SH-SY5Y (cell line): ENCODE results near the gene VTI1A.

Source experiments
- GATA2 ChIP-seq: IDR thresholded peaks from 2 replicates; pipeline ENCODE4 v1.6.1; 2011; ENCODE audit warnings: mild to moderate bottlenecking, low read depth, low read length
- GATA3 ChIP-seq: IDR thresholded peaks from 2 replicates; pipeline ENCODE4 v1.6.1; 2011; ENCODE audit warnings: low read depth, mild to moderate bottlenecking, low read length, moderate library complexity

DNA sequence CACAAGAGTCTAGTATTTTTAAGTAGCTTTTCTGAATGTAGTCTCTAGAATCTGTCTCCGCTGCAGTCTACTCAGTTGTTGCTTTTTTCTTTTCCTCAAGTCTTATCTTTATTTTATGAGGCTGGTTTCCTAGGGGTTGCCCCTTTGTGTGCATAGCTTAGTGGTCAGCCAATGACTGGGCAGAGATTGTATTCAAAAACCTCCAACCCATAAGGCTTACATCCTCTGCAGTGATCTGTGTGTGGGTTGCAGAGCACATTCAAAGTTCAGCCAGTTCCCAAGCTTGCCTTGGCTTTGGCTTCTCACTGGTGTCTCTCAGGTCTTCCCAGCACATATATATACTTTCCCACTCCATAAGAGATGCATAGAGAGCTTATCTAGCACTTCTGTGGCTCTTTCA lies 343.0 kb downstream of the VTI1A start:
- no peak for TF ChIP-seq GATA2
- no peak for TF ChIP-seq GATA3
